GM21737 (cell line): ENCODE results near the gene CRLF1.

Experiments
- ATAC-seq: cut with Tn5 transposase; IDR thresholded peaks from one replicate; pipeline ENCODE4 v1.9.1; 2021; ENCODE audit warnings: mild to moderate bottlenecking, moderate library complexity; ENCODE audit not compliant: unreplicated experiment

CRLF1 gene

GRCh38 chr19:18606281-18607225 is at the start of gene CRLF1:
TSS of gene CRLF1 (minus strand) at chr19:18606799. CDS start at chr19:18606656, 143 bp downstream.
- ATAC-seq, result no peak

GRCh38 chr19:18655173-18655844 is 48.7 kb upstream of the CRLF1 start:
- no peak for ATAC-seq

GRCh38 chr19:18654469-18654868 is 47.9 kb upstream of the CRLF1 start:
- no peak for ATAC-seq

- no peak for ATAC-seq
These were observed 47.3 kb upstream of the CRLF1 start for GRCh38 chr19:18653853-18654252.

GRCh38 chr19:18651733-18652132 is 45.1 kb upstream of the CRLF1 start:
- no peak for ATAC-seq

GRCh38 chr19:18651300-18651699 is 44.7 kb upstream of the CRLF1 start:
- no peak for ATAC-seq

GRCh38 chr19:18650468-18651041 is 44.0 kb upstream of the CRLF1 start:
- no peak for ATAC-seq

GRCh38 chr19:18650021-18650390 is 43.4 kb upstream of the CRLF1 start:
- no peak for ATAC-seq

GRCh38 chr19:18649371-18650020 is 42.9 kb upstream of the CRLF1 start:
- no peak for ATAC-seq

- ATAC-seq, result no peak
These were observed 42.3 kb upstream of the CRLF1 start for GRCh38 chr19:18648973-18649315.

- ATAC-seq, result no peak
These were observed 41.2 kb upstream of the CRLF1 start for GRCh38 chr19:18647807-18648206.

- ATAC-seq, result no peak
These were observed 40.8 kb upstream of the CRLF1 start for GRCh38 chr19:18647371-18647767.

- no peak for ATAC-seq
These were observed 40.2 kb upstream of the CRLF1 start for GRCh38 chr19:18646535-18647370.

GRCh38 chr19:18645035-18645511 is 38.5 kb upstream of the CRLF1 start:
- no peak for ATAC-seq

- ATAC-seq, result no peak
These were observed 37.8 kb upstream of the CRLF1 start for GRCh38 chr19:18644196-18645034.

- ATAC-seq, result no peak
These were observed 33.2 kb upstream of the CRLF1 start for GRCh38 chr19:18639706-18640243.

GRCh38 chr19:18637673-18638630 is 31.4 kb upstream of the CRLF1 start:
- no peak for ATAC-seq
